Liver (tissue), 9 donors: ENCODE data around the gene HIF3A. TPM values are rescaled to one million over a fixed set of nuclear protein-coding genes. Genes with fewer than 3 reads are reported as not detected.

Experiments used
- DNase-seq: peaks from one replicate; pipeline ENCODE4 v3.0.0-alpha.2; 2017; ENCODE audit warnings: low spot score
- H3K27ac ChIP-seq, 2 donors: one replicate each; pipeline ENCODE4 v1.7.0; 2013; ENCODE audit warnings: inconsistent platforms in 2 of 2, low read length in 2 of 2, control low read depth in 1 of 2, low read depth in 1 of 2, mild to moderate bottlenecking in 1 of 2
- H3K27me3 ChIP-seq, 4 donors: one replicate each; pipeline versions ENCODE4 v1.6.1 to v1.7.0; 2013; ENCODE audit warnings: low read length in 3 of 4, inconsistent platforms in 1 of 4, mild to moderate bottlenecking in 1 of 4, moderate library complexity in 1 of 4; ENCODE audit not compliant: control insufficient read depth in 4 of 4, insufficient read depth in 4 of 4
- H3K36me3 ChIP-seq, 4 donors: one replicate each; pipeline versions ENCODE4 v1.6.1 to v1.7.0; 2013; ENCODE audit warnings: low read length in 3 of 4, mild to moderate bottlenecking in 3 of 4, low read depth in 1 of 4, moderate library complexity in 1 of 4; ENCODE audit not compliant: control insufficient read depth in 4 of 4, insufficient read depth in 3 of 4
- H3K4me1 ChIP-seq, 4 donors: one replicate each; pipeline versions ENCODE4 v1.6.1 to v1.7.0; 2013; ENCODE audit warnings: low read length in 3 of 4, mild to moderate bottlenecking in 3 of 4, moderate library complexity in 1 of 4; ENCODE audit not compliant: control insufficient read depth in 4 of 4, insufficient read depth in 4 of 4
- H3K4me3 ChIP-seq, 3 donors: one replicate each; pipeline versions ENCODE4 v1.6.1 to v1.7.0; 2013; ENCODE audit warnings: low read length in 3 of 3, control low read depth in 1 of 3, low read depth in 1 of 3, mild to moderate bottlenecking in 1 of 3
- H3K9ac ChIP-seq, 2 donors: one replicate each; pipeline ENCODE4 v1.7.0; 2013; ENCODE audit warnings: low read length in 2 of 2, mild to moderate bottlenecking in 2 of 2, moderate library complexity in 2 of 2, control low read depth in 1 of 2, low read depth in 1 of 2
- H3K9me3 ChIP-seq, 4 donors: one replicate each; pipeline versions ENCODE4 v1.6.1 to v1.7.0; 2013; ENCODE audit warnings: low read length in 3 of 4; ENCODE audit not compliant: control insufficient read depth in 4 of 4
- EGR1 ChIP-seq, 2 donors: IDR thresholded peaks; 2 replicates each; pipeline ENCODE4 v1.6.1; 2016 to 2018; ENCODE audit warnings: antibody characterized with exemption in 2 of 2, low read depth in 2 of 2
- FOXA1 ChIP-seq: IDR thresholded peaks from 2 replicates; pipeline ENCODE4 v1.6.1; 2016; ENCODE audit warnings: antibody characterized with exemption
- FOXA2 ChIP-seq: IDR thresholded peaks from 2 replicates; pipeline ENCODE4 v1.6.1; 2016; ENCODE audit warnings: antibody characterized with exemption
- GABPA ChIP-seq, 2 donors: IDR thresholded peaks in 1 of 2; conservative IDR thresholded peaks in 1 of 2; 2 replicates each; pipeline ENCODE4 v1.6.1; 2016; ENCODE audit warnings: antibody characterized with exemption in 2 of 2, mild to moderate bottlenecking in 1 of 2, moderate library complexity in 1 of 2
- HNF4A ChIP-seq, 2 donors: conservative IDR thresholded peaks; 2 replicates each; pipeline ENCODE4 v1.6.1; 2016; ENCODE audit warnings: antibody characterized with exemption in 2 of 2, mild to moderate bottlenecking in 2 of 2
- HNF4G ChIP-seq: IDR thresholded peaks from 2 replicates; pipeline ENCODE4 v1.6.1; 2016; ENCODE audit warnings: antibody characterized with exemption
- JUND ChIP-seq, 2 donors: IDR thresholded peaks; 2 replicates each; pipeline ENCODE4 v1.6.1; 2016; ENCODE audit warnings: antibody characterized with exemption in 2 of 2
- NR2F2 ChIP-seq: IDR thresholded peaks from 2 replicates; pipeline ENCODE4 v1.6.1; 2016; ENCODE audit warnings: antibody characterized with exemption
- RAD21 ChIP-seq, 2 donors: IDR thresholded peaks; 2 replicates each; pipeline ENCODE4 v1.6.1; 2016; ENCODE audit warnings: antibody characterized with exemption in 2 of 2, mild to moderate bottlenecking in 2 of 2
- RXRA ChIP-seq, 2 donors: IDR thresholded peaks; 2 replicates each; pipeline ENCODE4 v1.6.1; 2017 to 2018; ENCODE audit warnings: antibody characterized with exemption in 2 of 2, mild to moderate bottlenecking in 1 of 2
- SP1 ChIP-seq: IDR thresholded peaks from 2 replicates; pipeline ENCODE4 v1.6.1; 2018; ENCODE audit warnings: antibody characterized with exemption, mild to moderate bottlenecking
- YY1 ChIP-seq: IDR thresholded peaks from 2 replicates; pipeline ENCODE4 v1.6.1; 2016; ENCODE audit warnings: antibody characterized with exemption, mild to moderate bottlenecking
- WGBS: extraction: QIAGEN DNeasy Blood & Tissue Kit; methylation state at CpG from one replicate; pipeline ENCODE4 v1.1.7; 2013; 5-methylcytosine and 5-hydroxymethylcytosine counted together
- polyA plus RNA-seq, 2 donors: library from polyadenylated mRNA; stranded (reverse) in 1 of 2; unstranded in 1 of 2; fragments of 200-250 nt in 1 of 2; fragments of >200 nt in 1 of 2; fragmentation: Nextera tagmentation in 1 of 2; extraction: Ambion mirVana in 1 of 2; gene quantifications; one replicate each; pipeline versions ENCODE4 v1.2.1 to v1.2.3, GENCODE V29; 2013 to 2015
- total RNA-seq, 2 donors: library from RNA; depleted of rRNA; stranded (reverse); fragments of >200 nt; gene quantifications; one replicate each; pipeline ENCODE4 v1.2.3, GENCODE V29; 2014
- TF ChIP-seq, protein P1 (sequence below): IDR thresholded peaks from 2 replicates; pipeline ENCODE4 v1.6.1; 2016; ENCODE audit warnings: antibody characterized with exemption
- TF ChIP-seq, protein P2 (sequence below): IDR thresholded peaks from 2 replicates; pipeline ENCODE4 v1.6.1; 2016; ENCODE audit warnings: antibody characterized with exemption, mild to moderate bottlenecking
- TF ChIP-seq, protein P3 (sequence below): IDR thresholded peaks from 2 replicates; pipeline ENCODE4 v1.6.1; 2016; ENCODE audit warnings: antibody characterized with exemption
- TF ChIP-seq, protein P4 (sequence below): fragments of 150-350 bp; IDR thresholded peaks from 2 replicates; pipeline ENCODE4 v1.5.1; 2017; ENCODE audit warnings: improper control_type of control experiment, low read depth, low read length; ENCODE audit not compliant: missing input control
- donor health status: healthy.
- donor health status: healthy.
- donor health status: healthy.
- donor health status: healthy.
- donor health status: healthy.

HIF3A gene
- total and polyA plus RNA-seq, 4 donors, result 2.2 to 20.5 (median 6.8) TPM

DNA sequence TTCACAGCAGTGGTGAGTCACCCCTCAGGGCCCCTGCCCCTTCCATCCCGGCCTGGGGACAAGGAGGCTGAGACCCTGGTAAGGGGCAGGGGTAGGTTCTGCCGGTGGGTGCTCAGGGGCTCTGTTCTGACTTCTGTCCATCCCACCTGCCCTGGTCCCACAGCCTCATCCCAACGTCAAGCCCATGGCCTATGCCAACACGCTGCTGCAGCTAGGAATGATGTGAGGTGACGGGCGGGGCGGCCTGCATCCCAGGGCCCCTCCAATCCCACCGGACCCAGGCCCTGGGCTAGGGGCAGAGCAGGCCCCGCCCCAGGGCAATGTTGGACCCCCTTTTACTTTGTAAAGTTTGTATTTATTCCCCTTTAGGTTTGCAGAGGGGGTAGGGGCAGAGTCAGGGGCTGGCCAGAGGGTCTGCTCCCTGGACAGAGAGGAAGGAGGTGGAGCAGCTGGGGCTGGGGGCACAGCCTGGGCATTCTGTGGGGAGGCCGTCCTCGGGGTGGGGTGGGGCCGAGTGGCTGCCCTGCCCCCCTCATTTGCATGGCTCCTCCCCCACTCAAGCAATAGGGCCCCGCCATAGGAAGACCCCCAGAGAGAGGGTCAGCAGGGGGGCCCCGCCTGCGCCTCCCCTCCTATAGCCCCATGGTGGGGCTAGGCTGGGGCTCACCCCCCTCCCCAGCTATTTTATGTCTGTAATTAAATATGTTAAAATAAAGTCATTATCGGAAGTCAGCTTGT is 93.4 kb downstream of the HIF3A start:
- H3K9ac ChIP-seq, result no peak overlapping the region
- H3K27ac ChIP-seq, result no peak overlapping the region
- DNase-seq, result no peak
- 96% methylated on average over 16 of the region's 16 CpGs for WGBS
- peaks cover 0 to 5% (median 3%) of the 10 kb centered on the region in 4 donors for H3K4me1 ChIP-seq
- TF ChIP-seq GABPA (IDR thresholded peaks at IDR 0.05 in 1 of 2, conservative IDR thresholded peaks at IDR 0.05 in 1 of 2) (no peak), FOXA1 (no peak), JUND (IDR thresholded peaks at IDR 0.05) (no peak), HNF4G (no peak), EGR1 (IDR thresholded peaks at IDR 0.05; ENCODE audit: low read depth in 2 of 2) (no peak), RAD21 (IDR thresholded peaks at IDR 0.05) (no peak), YY1 (no peak), NR2F2 (no peak), FOXA2 (no peak), RXRA (IDR thresholded peaks at IDR 0.05) (no peak), HNF4A (conservative IDR thresholded peaks at IDR 0.05) (no peak)
- TF ChIP-seq, protein P1, sequence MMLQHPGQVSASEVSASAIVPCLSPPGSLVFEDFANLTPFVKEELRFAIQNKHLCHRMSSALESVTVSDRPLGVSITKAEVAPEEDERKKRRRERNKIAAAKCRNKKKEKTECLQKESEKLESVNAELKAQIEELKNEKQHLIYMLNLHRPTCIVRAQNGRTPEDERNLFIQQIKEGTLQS, result no peak
- TF ChIP-seq, protein P2, sequence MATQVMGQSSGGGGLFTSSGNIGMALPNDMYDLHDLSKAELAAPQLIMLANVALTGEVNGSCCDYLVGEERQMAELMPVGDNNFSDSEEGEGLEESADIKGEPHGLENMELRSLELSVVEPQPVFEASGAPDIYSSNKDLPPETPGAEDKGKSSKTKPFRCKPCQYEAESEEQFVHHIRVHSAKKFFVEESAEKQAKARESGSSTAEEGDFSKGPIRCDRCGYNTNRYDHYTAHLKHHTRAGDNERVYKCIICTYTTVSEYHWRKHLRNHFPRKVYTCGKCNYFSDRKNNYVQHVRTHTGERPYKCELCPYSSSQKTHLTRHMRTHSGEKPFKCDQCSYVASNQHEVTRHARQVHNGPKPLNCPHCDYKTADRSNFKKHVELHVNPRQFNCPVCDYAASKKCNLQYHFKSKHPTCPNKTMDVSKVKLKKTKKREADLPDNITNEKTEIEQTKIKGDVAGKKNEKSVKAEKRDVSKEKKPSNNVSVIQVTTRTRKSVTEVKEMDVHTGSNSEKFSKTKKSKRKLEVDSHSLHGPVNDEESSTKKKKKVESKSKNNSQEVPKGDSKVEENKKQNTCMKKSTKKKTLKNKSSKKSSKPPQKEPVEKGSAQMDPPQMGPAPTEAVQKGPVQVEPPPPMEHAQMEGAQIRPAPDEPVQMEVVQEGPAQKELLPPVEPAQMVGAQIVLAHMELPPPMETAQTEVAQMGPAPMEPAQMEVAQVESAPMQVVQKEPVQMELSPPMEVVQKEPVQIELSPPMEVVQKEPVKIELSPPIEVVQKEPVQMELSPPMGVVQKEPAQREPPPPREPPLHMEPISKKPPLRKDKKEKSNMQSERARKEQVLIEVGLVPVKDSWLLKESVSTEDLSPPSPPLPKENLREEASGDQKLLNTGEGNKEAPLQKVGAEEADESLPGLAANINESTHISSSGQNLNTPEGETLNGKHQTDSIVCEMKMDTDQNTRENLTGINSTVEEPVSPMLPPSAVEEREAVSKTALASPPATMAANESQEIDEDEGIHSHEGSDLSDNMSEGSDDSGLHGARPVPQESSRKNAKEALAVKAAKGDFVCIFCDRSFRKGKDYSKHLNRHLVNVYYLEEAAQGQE, result no peak
- TF ChIP-seq, protein P3, sequence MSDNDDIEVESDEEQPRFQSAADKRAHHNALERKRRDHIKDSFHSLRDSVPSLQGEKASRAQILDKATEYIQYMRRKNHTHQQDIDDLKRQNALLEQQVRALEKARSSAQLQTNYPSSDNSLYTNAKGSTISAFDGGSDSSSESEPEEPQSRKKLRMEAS, result no peak
- H3K27me3 ChIP-seq, result no peaks in the 10 kb centered on the region
- H3K36me3 ChIP-seq, result peaks cover 0 to 43% (median 19%) of the 10 kb centered on the region in 4 donors
- no peak overlapping the region for H3K4me3 ChIP-seq
- no peaks in the 10 kb centered on the region for H3K9me3 ChIP-seq

DNA sequence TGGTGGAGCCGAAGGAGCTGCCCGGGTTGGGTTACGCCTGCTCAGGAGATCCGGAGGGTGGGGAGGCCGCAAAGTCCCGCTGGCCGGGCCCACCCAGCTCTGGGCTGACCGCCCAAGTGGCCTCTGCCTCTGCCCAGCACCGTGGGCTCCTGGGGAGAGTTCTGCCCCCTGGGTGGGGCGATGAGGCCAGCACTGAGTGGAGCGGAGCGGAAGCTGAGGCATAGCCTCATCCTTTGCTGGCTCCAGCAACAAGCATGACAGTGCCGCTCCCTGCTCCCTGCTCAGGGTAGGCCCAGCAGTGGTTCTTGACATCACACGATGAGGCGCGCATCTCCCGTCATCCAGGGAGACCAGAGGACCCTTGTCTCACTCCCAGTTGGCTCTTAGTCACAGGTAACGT is 94.0 kb downstream of the HIF3A start:
- no peak overlapping the region for H3K9ac ChIP-seq
- H3K27ac ChIP-seq, result no peak overlapping the region
- no peak for DNase-seq
- no peaks in the 10 kb centered on the region for H3K9me3 ChIP-seq
- peaks cover 0 to 43% (median 19%) of the 10 kb centered on the region in 4 donors for H3K36me3 ChIP-seq
- no peaks in the 10 kb centered on the region for H3K27me3 ChIP-seq
- WGBS, result 95% methylated on average over 18 of the region's 18 CpGs
- H3K4me3 ChIP-seq, result no peak overlapping the region
- TF ChIP-seq SP1, result no peak
- TF ChIP-seq NR2F2, result no peak
- TF ChIP-seq, protein P4, sequence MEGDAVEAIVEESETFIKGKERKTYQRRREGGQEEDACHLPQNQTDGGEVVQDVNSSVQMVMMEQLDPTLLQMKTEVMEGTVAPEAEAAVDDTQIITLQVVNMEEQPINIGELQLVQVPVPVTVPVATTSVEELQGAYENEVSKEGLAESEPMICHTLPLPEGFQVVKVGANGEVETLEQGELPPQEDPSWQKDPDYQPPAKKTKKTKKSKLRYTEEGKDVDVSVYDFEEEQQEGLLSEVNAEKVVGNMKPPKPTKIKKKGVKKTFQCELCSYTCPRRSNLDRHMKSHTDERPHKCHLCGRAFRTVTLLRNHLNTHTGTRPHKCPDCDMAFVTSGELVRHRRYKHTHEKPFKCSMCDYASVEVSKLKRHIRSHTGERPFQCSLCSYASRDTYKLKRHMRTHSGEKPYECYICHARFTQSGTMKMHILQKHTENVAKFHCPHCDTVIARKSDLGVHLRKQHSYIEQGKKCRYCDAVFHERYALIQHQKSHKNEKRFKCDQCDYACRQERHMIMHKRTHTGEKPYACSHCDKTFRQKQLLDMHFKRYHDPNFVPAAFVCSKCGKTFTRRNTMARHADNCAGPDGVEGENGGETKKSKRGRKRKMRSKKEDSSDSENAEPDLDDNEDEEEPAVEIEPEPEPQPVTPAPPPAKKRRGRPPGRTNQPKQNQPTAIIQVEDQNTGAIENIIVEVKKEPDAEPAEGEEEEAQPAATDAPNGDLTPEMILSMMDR, result no peak
- no peak for TF ChIP-seq YY1
- no peak for TF ChIP-seq GABPA (IDR thresholded peaks at IDR 0.05 in 1 of 2, conservative IDR thresholded peaks at IDR 0.05 in 1 of 2)
- TF ChIP-seq FOXA2, result no peak
- TF ChIP-seq, protein P1, result no peak
- TF ChIP-seq RAD21 (IDR thresholded peaks at IDR 0.05), result no peak
- H3K4me1 ChIP-seq, result peaks cover 0 to 5% (median 3%) of the 10 kb centered on the region in 4 donors
